Endodermal cell (in vitro differentiated cells): Measurements from ENCODE around the gene RNU2-1. TPM values are rescaled to one million over a fixed set of nuclear protein-coding genes. Genes with fewer than 3 reads are reported as not detected.

ENCODE experiments used
- DNase-seq: peaks from one replicate; pipeline ENCODE4 v3.0.0-alpha.2; 2017
- H3K27ac ChIP-seq: 2 replicates; pipeline ENCODE4 v1.5.1; 2013; ENCODE audit warnings: mild to moderate bottlenecking, low read depth, low read length, moderate library complexity
- H3K27me3 ChIP-seq: 2 replicates; pipeline ENCODE4 v1.6.1; 2013; ENCODE audit warnings: mild to moderate bottlenecking, low read length, moderate library complexity; ENCODE audit not compliant: insufficient read depth, control insufficient read depth, poor library complexity, severe bottlenecking
- H3K36me3 ChIP-seq: 2 replicates; pipeline ENCODE4 v1.7.0; 2013; ENCODE audit warnings: mild to moderate bottlenecking, low read length, moderate library complexity; ENCODE audit not compliant: control insufficient read depth, insufficient read depth
- H3K4me1 ChIP-seq: one replicate; pipeline ENCODE4 v1.7.0; 2013; ENCODE audit warnings: low read length; ENCODE audit not compliant: control insufficient read depth, insufficient read depth
- H3K4me3 ChIP-seq: 2 replicates; pipeline ENCODE4 v1.5.1; 2013; ENCODE audit warnings: mild to moderate bottlenecking, low read length, moderate library complexity
- H3K9ac ChIP-seq: 2 replicates; pipeline ENCODE4 v1.6.1; 2013; ENCODE audit warnings: mild to moderate bottlenecking, low read length, moderate library complexity; ENCODE audit not compliant: poor library complexity, severe bottlenecking; ENCODE audit errors: extremely low read depth
- H3K9me3 ChIP-seq: 2 replicates; pipeline ENCODE4 v1.6.1; 2013; ENCODE audit warnings: mild to moderate bottlenecking, low read length, moderate library complexity; ENCODE audit not compliant: control insufficient read depth
- H3K27ac Mint-ChIP-seq: 2 replicates; pipeline ENCODE4 v1.8.0; 2020; ENCODE audit warnings: mixed read lengths
- H3K27me3 Mint-ChIP-seq: 2 replicates; pipeline ENCODE4 v1.8.0; 2021; ENCODE audit warnings: mild to moderate bottlenecking, mixed read lengths; ENCODE audit not compliant: insufficient read depth
- H3K36me3 Mint-ChIP-seq: 2 replicates; pipeline ENCODE4 v1.8.0; 2020; ENCODE audit warnings: low read depth, mixed read lengths
- H3K4me1 Mint-ChIP-seq: 2 replicates; pipeline ENCODE4 v1.8.0; 2020; ENCODE audit warnings: mixed read lengths
- H3K4me3 Mint-ChIP-seq: 2 replicates; pipeline ENCODE4 v1.8.0; 2020; ENCODE audit warnings: mild to moderate bottlenecking, moderate library complexity, mixed read lengths
- H3K9me3 Mint-ChIP-seq: 2 replicates; pipeline ENCODE4 v1.8.0; 2020; ENCODE audit warnings: mild to moderate bottlenecking, mixed read lengths
- WGBS, 2 experiments: methylation state at CpG; one replicate each; pipeline versions ENCODE4 v1.1.5 to v1.1.7; 2013; ENCODE audit warnings: missing lambda C conversion rate in 2 of 2, mixed read lengths in 1 of 2; ENCODE audit not compliant: insufficient coverage in 1 of 2, insufficient read length in 1 of 2; 5-methylcytosine and 5-hydroxymethylcytosine counted together
- total RNA-seq, 2 donors: library from RNA; stranded (reverse); fragmentation: NEBNext Ultra II Directional in 1 of 2; extraction: Animal tissue kit (Norgen Biotek cat#: 25700) in 1 of 2; gene quantifications; 2 replicates in 1 of 2; 3 replicates in 1 of 2; pipeline ENCODE4 v1.2.1, GENCODE V29; 2021
- TF ChIP-seq, protein P1 (sequence below): fragments of 200-600 bp; sonication (generic); conservative IDR thresholded peaks from 2 replicates; pipeline ENCODE4 v1.5.0; 2021; ENCODE audit warnings: antibody characterized with exemption, mild to moderate bottlenecking

RNU2-1 gene
- total RNA-seq, 2 donors from 2014 or later, result 5,418 to 7,320 TPM

DNA sequence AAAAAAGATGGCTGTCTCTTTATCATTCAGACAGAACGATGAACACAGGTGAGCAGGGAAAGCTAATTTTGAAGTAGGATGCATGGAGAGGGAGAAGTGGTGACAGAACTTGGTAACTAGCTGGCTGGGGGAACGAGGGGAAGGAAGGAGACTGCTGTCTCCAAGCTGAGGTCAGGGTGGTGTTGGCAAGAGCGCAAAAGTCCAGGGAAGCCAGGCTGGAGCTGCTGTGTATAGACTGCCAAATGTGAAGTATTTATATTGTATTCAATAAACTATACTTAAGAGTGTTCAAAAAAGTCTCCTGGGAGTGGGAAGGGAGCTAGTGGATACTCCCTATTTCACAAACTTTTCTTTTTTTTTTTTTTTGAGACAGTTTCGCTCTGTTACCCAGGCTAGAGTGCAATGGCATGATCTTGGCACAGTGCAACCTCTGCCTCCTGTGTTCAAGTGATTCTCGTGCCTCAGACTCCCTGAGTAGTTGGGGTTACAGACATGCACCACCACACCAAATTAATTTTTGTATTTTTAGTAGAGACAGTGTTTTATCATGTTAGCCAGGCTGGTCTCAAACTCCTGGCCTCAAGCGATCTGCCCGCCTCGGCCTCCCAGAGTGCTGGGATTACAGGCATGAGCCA lies 13.9 kb downstream of the RNU2-1 start:
- peaks cover 34% of the 10 kb centered on the region for H3K36me3 Mint-ChIP-seq
- 92 to 97% methylated on average over 6 to 7 of the region's 8 CpGs for WGBS, 2 experiments
- H3K4me3 Mint-ChIP-seq, result no peak overlapping the region
- no peak for DNase-seq
- H3K27ac Mint-ChIP-seq, result no peak overlapping the region
- Histone ChIP-seq H3K27ac (no peak overlapping the region), H3K9ac (no peak overlapping the region), H3K27me3 (no peaks in the 10 kb centered on the region), H3K4me3 (no peak overlapping the region), H3K9me3 (no peaks in the 10 kb centered on the region), H3K4me1 (peaks cover 8% of the 10 kb centered on the region), H3K36me3 (peaks cover 27% of the 10 kb centered on the region)
- no peaks in the 10 kb centered on the region for H3K4me1 Mint-ChIP-seq
- no peaks in the 10 kb centered on the region for H3K27me3 Mint-ChIP-seq
- TF ChIP-seq, protein P1, sequence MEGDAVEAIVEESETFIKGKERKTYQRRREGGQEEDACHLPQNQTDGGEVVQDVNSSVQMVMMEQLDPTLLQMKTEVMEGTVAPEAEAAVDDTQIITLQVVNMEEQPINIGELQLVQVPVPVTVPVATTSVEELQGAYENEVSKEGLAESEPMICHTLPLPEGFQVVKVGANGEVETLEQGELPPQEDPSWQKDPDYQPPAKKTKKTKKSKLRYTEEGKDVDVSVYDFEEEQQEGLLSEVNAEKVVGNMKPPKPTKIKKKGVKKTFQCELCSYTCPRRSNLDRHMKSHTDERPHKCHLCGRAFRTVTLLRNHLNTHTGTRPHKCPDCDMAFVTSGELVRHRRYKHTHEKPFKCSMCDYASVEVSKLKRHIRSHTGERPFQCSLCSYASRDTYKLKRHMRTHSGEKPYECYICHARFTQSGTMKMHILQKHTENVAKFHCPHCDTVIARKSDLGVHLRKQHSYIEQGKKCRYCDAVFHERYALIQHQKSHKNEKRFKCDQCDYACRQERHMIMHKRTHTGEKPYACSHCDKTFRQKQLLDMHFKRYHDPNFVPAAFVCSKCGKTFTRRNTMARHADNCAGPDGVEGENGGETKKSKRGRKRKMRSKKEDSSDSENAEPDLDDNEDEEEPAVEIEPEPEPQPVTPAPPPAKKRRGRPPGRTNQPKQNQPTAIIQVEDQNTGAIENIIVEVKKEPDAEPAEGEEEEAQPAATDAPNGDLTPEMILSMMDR, result no peak
- no peaks in the 10 kb centered on the region for H3K9me3 Mint-ChIP-seq

DNA sequence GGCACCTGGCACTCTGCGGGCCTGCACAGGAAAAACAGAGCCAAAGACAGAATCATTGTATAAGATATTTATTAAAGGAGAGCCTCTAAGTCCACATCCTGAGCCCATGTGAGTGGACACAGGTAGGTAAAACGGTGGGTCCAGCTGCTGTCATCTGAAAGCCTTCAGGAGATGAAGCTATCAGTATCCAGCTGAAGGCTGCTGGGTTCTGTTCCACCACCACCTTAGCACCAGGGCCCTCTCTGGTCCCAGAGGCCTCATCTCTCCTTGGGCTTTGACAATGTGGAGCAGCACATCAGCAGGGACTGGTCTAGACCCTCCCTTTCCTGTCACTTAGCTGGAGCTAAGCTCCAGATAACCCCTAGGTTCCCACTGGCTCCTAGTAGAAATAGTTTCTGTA lies 14.8 kb downstream of the RNU2-1 start:
- Mint-ChIP-seq H3K27ac (no peak overlapping the region), H3K4me3 (no peak overlapping the region), H3K9me3 (no peaks in the 10 kb centered on the region), H3K27me3 (no peaks in the 10 kb centered on the region), H3K36me3 (peaks cover 31% of the 10 kb centered on the region), H3K4me1 (no peaks in the 10 kb centered on the region)
- 92 to 100% methylated on average over 1 to 2 of the region's 2 CpGs for WGBS, 2 experiments
- peaks cover 32% of the 10 kb centered on the region for H3K36me3 ChIP-seq
- no peaks in the 10 kb centered on the region for H3K27me3 ChIP-seq
- H3K27ac ChIP-seq, result no peak overlapping the region
- no peak overlapping the region for H3K4me3 ChIP-seq
- H3K9ac ChIP-seq, result no peak overlapping the region
- TF ChIP-seq, protein P1, result no peak
- no peak for DNase-seq
- H3K9me3 ChIP-seq, result no peaks in the 10 kb centered on the region
- H3K4me1 ChIP-seq, result peaks cover 8% of the 10 kb centered on the region

DNA sequence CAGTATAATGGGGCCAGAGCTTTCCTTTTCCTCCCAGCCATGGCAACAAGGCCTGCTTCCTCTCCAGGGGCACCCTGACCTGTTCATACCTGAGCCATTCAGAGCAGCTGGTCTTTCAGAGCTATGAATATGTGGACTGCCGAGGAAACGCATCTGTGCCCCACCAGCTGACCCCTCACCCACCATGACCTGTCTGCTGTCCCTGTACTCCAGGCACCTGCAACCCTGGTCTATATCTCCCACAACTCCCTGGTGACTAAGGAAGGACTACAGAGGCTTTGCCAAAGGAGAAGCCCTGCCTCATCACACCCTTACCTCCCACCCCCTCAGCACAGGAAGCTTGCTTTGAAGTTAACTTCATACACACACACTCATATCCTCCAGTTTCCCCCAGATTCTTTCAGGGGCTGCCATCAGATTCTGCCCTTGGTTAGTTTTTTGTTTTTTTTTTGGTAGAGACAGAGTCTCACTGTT lies 16.1 kb downstream of the RNU2-1 start:
- Mint-ChIP-seq H3K9me3 (no peaks in the 10 kb centered on the region), H3K4me3 (no peak overlapping the region), H3K36me3 (peaks cover 36% of the 10 kb centered on the region), H3K27me3 (no peaks in the 10 kb centered on the region), H3K4me1 (peaks cover 10% of the 10 kb centered on the region), H3K27ac (no peak overlapping the region)
- WGBS, 2 experiments, result 95% methylated on average over 2 of the region's 2 CpGs; no CpG with 5 or more reads in 1 of the 2 experiments
- TF ChIP-seq, protein P1, result no peak
- peaks cover 32% of the 10 kb centered on the region for H3K36me3 ChIP-seq
- H3K27me3 ChIP-seq, result no peaks in the 10 kb centered on the region
- no peak overlapping the region for H3K9ac ChIP-seq
- no peak for DNase-seq
- H3K27ac ChIP-seq, result no peak overlapping the region
- H3K4me1 ChIP-seq, result peaks cover 16% of the 10 kb centered on the region
- no peaks in the 10 kb centered on the region for H3K9me3 ChIP-seq
- no peak overlapping the region for H3K4me3 ChIP-seq
